ENCODE results near the gene ZGPAT.

Gene ZGPAT

GRCh38 chr20:63690003-63690897 lies 17.6 kb upstream of the ZGPAT start:
- TF ChIP-seq, protein P1, sequence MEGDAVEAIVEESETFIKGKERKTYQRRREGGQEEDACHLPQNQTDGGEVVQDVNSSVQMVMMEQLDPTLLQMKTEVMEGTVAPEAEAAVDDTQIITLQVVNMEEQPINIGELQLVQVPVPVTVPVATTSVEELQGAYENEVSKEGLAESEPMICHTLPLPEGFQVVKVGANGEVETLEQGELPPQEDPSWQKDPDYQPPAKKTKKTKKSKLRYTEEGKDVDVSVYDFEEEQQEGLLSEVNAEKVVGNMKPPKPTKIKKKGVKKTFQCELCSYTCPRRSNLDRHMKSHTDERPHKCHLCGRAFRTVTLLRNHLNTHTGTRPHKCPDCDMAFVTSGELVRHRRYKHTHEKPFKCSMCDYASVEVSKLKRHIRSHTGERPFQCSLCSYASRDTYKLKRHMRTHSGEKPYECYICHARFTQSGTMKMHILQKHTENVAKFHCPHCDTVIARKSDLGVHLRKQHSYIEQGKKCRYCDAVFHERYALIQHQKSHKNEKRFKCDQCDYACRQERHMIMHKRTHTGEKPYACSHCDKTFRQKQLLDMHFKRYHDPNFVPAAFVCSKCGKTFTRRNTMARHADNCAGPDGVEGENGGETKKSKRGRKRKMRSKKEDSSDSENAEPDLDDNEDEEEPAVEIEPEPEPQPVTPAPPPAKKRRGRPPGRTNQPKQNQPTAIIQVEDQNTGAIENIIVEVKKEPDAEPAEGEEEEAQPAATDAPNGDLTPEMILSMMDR (conservative IDR thresholded peaks at IDR 0.05; ENCODE audit: low read length), result no peak
- no peak for DNase-seq (ENCODE audit: low read depth)
- H3K4me3 ChIP-seq (ENCODE audit: low read length), result no peak overlapping the region

- no peak for DNase-seq (ENCODE audit: low read depth)
- TF ChIP-seq, protein P1 (conservative IDR thresholded peaks at IDR 0.05; ENCODE audit: low read length), result no peak
- no peak overlapping the region for H3K4me3 ChIP-seq (ENCODE audit: low read length)
Observed at GRCh38 chr20:63690898-63691710, 16.7 kb upstream of the ZGPAT start.

DNA sequence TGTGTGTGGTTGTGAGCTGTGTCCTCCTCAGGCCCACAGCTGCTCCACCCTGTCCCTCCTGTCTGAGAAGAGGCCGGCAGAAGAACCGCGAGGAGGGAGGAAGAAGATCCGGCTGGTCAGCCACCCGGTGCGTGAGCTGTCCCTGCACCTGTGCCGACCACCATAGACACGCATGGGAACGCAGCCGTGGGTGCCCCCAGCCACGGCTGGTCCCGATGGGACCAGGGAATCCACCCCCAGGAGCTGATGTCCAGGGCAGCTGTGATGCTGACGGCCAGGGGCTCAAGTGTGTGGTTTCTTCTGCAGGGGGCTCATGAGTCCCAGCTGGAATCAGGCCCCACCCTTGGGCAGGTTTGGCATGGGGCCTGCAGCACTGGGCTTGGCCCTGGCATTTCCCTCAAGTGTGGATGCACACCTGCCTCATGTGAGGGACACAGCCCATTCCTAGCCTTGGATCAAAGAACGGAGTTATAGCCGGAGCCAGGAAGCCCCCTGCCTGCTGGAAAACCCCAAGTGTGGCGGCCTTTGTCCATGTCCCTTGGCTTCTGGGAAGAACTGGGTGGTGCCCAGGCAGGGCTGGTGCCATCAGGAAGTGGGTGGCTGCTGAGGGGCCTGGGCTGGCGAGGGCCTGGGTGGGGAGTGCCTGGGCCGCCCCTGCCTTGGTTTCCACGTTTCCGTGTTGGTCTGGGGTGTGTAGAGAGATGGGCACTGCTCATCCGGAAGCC lies 16.0 kb upstream of the ZGPAT start:
- TF ChIP-seq, protein P1 (conservative IDR thresholded peaks at IDR 0.05; ENCODE audit: low read length), result no peak
- no peak overlapping the region for H3K4me3 ChIP-seq (ENCODE audit: low read length)
- DNase-seq (ENCODE audit: low read depth), result no peak

GRCh38 chr20:63692436-63693082 lies 15.3 kb upstream of the ZGPAT start:
- TF ChIP-seq, protein P1 (conservative IDR thresholded peaks at IDR 0.05; ENCODE audit: low read length), result peak; percentile 39
- peak; percentile 44 for DNase-seq (ENCODE audit: low read depth)
- no peak overlapping the region for H3K4me3 ChIP-seq (ENCODE audit: low read length)

DNA sequence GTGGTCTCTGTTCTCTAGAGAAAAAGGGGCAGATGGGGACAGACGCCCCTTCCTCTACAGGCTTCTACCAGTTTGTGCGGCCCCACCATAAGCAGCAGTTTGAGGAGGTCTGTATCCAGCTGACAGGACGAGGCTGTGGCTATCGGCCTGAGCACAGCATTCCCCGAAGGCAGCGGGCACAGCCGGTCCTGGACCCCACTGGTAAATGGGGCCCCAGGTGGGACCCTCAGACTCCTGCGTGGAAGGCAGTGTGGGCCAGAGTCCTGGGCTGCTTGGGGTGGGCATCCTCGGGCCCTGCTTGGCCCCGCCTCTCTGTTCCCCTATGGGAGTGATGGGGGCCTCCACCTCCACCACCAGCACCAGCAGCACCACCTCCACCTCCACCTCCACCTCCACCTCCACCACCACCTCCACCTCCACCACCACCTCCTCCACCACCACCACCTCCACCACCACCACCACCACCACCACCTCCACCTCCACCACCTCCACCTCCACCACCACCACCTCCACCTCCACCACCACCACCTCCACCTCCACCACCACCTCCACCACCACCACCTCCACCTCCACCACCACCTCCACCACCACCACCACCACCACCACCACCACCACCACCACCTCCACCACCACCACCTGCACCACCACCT lies 14.6 kb upstream of the ZGPAT start:
- TF ChIP-seq, protein P1 (conservative IDR thresholded peaks at IDR 0.05; ENCODE audit: low read length), result no peak
- no peak for DNase-seq (ENCODE audit: low read depth)

More for the DNA sequence above, 14.6 kb upstream of the ZGPAT start:
- no peak overlapping the region for H3K4me3 ChIP-seq (ENCODE audit: low read length)
